ENCODE measurements around the gene CRYBA2. TPM values are rescaled to one million over a fixed set of nuclear protein-coding genes. Genes with fewer than 3 reads are reported as not detected.

The CRYBA2 gene
- total RNA-seq, 1 experiment from 2014 or later, result not detected

DNA sequence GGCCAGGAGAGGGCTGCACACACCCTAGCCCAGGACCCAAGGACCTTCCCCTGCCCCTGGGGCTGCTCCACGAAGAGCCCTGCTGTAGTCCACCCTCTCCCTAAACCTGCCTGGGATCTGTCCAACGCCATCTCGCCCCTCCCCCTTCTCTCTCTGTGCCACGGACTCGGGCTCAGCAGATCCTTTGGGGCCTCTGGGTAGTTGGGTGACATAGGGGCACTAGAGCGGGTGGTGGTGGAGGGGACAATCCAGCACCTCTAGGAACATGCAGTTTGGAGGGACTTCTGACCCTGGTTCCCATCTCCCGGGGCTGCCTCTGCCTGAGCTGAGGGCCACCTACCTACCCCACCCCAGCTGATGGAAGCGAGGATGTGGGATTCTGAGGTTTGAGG is 7.3 kb upstream of the CRYBA2 start:
- intact Hi-C loops (cut with micrococcal nuclease), result no loop called here
- Histone ChIP-seq H3K9me3 (ENCODE audit: control insufficient read depth in 1 of 2, insufficient read depth in 1 of 2, low read depth in 1 of 2, low read length in 2 of 2) (no peaks in the 10 kb centered on the region), H3K9me2 (ENCODE audit: insufficient read depth) (no peaks in the 10 kb centered on the region), H3K79me2 (ENCODE audit: insufficient read depth, low read length) (no peaks in the 10 kb centered on the region), H3K27me3 (ENCODE audit: insufficient read depth, low read length) (no peaks in the 10 kb centered on the region), H3K4me3 (replicated peaks in 1 of 2; ENCODE audit: low read depth in 1 of 2, low read length in 2 of 2) (no peak overlapping the region), H3K9ac (ENCODE audit: low read length) (no peak overlapping the region), H3K36me3 (ENCODE audit: control insufficient read depth in 1 of 2, insufficient read depth in 2 of 2, low read length in 2 of 2) (no peaks in the 10 kb centered on the region), H3K4me2 (ENCODE audit: low read length) (no peak overlapping the region), H3K4me1 (ENCODE audit: control insufficient read depth in 1 of 2, insufficient read depth in 2 of 2, low read length in 2 of 2) (peaks cover 9 to 46% of the 10 kb centered on the region in 2 experiments; a peak in 3 of 4 replicates), H2AFZ (ENCODE audit: low read depth, low read length, poor library complexity, severe bottlenecking) (no peak overlapping the region), H4K20me1 (ENCODE audit: insufficient read depth) (no peaks in the 10 kb centered on the region), H3K27ac (ENCODE audit: low read depth, low read length) (no peak overlapping the region; the same call in 1 of the 2 replicates)
- no peak for DNase-seq (ENCODE audit: low read depth, low spot score)
- ChIA-PET CTCF (no interaction called here), POLR2A (no interaction called here), RAD21 (ENCODE audit: low non-redundant PET in 1 of 2, low total read pairs in 2 of 2, uncharacterized antibody in 2 of 2, unreplicated experiment in 2 of 2) (no interaction called here)
- no peak for ATAC-seq
- TF ChIP-seq ZBTB33 (IDR thresholded peaks at IDR 0.05; ENCODE audit: extremely low read depth, insufficient replicate concordance, low read length), result no peak
- TSS peak; percentile 42 for BruUV-seq (replicated peaks)

GRCh38 chr2:218999881-219000568 is 6.8 kb upstream of the CRYBA2 start:
- CTCF ChIA-PET, result no interaction called here
- no peak for ATAC-seq
- no peaks in the 10 kb centered on the region for H3K9me2 ChIP-seq (ENCODE audit: insufficient read depth)
- no peak overlapping the region for H3K27ac ChIP-seq (ENCODE audit: low read depth, low read length)
- H3K27me3 ChIP-seq (ENCODE audit: insufficient read depth, low read length), result no peaks in the 10 kb centered on the region
- POLR2A ChIA-PET, result no interaction called here
- no peaks in the 10 kb centered on the region for H3K36me3 ChIP-seq (ENCODE audit: control insufficient read depth in 1 of 2, insufficient read depth in 2 of 2, low read length in 2 of 2)
- H3K79me2 ChIP-seq (ENCODE audit: insufficient read depth, low read length), result no peaks in the 10 kb centered on the region
- RAD21 ChIA-PET (ENCODE audit: low non-redundant PET in 1 of 2, low total read pairs in 2 of 2, uncharacterized antibody in 2 of 2, unreplicated experiment in 2 of 2), result no interaction called here
- no peaks in the 10 kb centered on the region for H4K20me1 ChIP-seq (ENCODE audit: insufficient read depth)
- H3K4me2 ChIP-seq (ENCODE audit: low read length), result no peak overlapping the region
- peaks cover 9 to 46% of the 10 kb centered on the region in 2 experiments; a peak in 3 of 4 replicates for H3K4me1 ChIP-seq (ENCODE audit: control insufficient read depth in 1 of 2, insufficient read depth in 2 of 2, low read length in 2 of 2)
- no peak overlapping the region for H2AFZ ChIP-seq (ENCODE audit: low read depth, low read length, poor library complexity, severe bottlenecking)
- TF ChIP-seq CEBPB (IDR thresholded peaks at IDR 0.05; ENCODE audit: low read depth), result no peak
- TF ChIP-seq SRF (IDR thresholded peaks at IDR 0.05; ENCODE audit: low read depth), result no peak
- no peak for TF ChIP-seq POLR2A (IDR thresholded peaks at IDR 0.05; ENCODE audit: borderline replicate concordance, extremely low read depth, insufficient read depth, insufficient read length)
- TF ChIP-seq SP1 (IDR thresholded peaks at IDR 0.05; ENCODE audit: low read depth), result no peak
- TF ChIP-seq EGR1 (IDR thresholded peaks at IDR 0.05; ENCODE audit: low read depth), result no peak
- no peak for TF ChIP-seq ATF3 (IDR thresholded peaks at IDR 0.05)
- no peak for TF ChIP-seq POLR2AphosphoS5 (IDR thresholded peaks at IDR 0.05; ENCODE audit: low read depth, low read length)
- no peak for TF ChIP-seq REST (IDR thresholded peaks at IDR 0.05; ENCODE audit: low read depth)
- no peak for TF ChIP-seq ELF1 (IDR thresholded peaks at IDR 0.05; ENCODE audit: borderline replicate concordance, low read depth)
- no peak for TF ChIP-seq JUND (IDR thresholded peaks at IDR 0.05)
- no peak for TF ChIP-seq TCF7L2 (IDR thresholded peaks at IDR 0.05; ENCODE audit: borderline replicate concordance, extremely low read depth, insufficient read depth, insufficient read length)
- no peak for TF ChIP-seq ZBTB33 (IDR thresholded peaks at IDR 0.05; ENCODE audit: extremely low read depth, insufficient replicate concordance, low read length)
- intact Hi-C loops (cut with micrococcal nuclease), result no loop called here
- H3K9me3 ChIP-seq (ENCODE audit: control insufficient read depth in 1 of 2, insufficient read depth in 1 of 2, low read depth in 1 of 2, low read length in 2 of 2), result no peaks in the 10 kb centered on the region
- no TSS peak for BruUV-seq (replicated peaks)
- DNase-seq (ENCODE audit: low read depth, low spot score), result no peak
- H3K9ac ChIP-seq (ENCODE audit: low read length), result no peak overlapping the region
- H3K4me3 ChIP-seq (replicated peaks in 1 of 2; ENCODE audit: low read depth in 1 of 2, low read length in 2 of 2), result no peak overlapping the region

Measured in HCT116 (cell line).